Panc1 (cell line): ENCODE measurements around the gene PLA2G15.

Experiments
- CTCF ChIP-seq: fragments of 450-650 bp; IDR thresholded peaks from 2 replicates; pipeline ENCODE4 v1.5.1; 2017; ENCODE audit warnings: mild to moderate bottlenecking
- POLR2AphosphoS5 ChIP-seq: IDR thresholded peaks from 2 replicates; pipeline ENCODE4 v1.6.1; 2012; ENCODE audit warnings: mild to moderate bottlenecking, low read depth, low read length, moderate library complexity
- REST ChIP-seq, 2 experiments: IDR thresholded peaks; 2 replicates each; pipeline ENCODE4 v1.6.1; 2011 to 2012; ENCODE audit warnings: low read depth in 2 of 2, control low read depth in 1 of 2, low read length in 1 of 2, mild to moderate bottlenecking in 1 of 2, moderate library complexity in 1 of 2; ENCODE audit not compliant: insufficient read depth in 1 of 2

- TF ChIP-seq CTCF (no peak), POLR2AphosphoS5 (no peak), REST (IDR thresholded peaks at IDR 0.05; ENCODE audit: insufficient read depth in 1 of 2, low read depth in 2 of 2, low read length in 1 of 2) (no peak)
Measured at GRCh38 chr16:68282064-68282452, 36.9 kb downstream of the PLA2G15 start.
